ENCODE measurements around the gene HEXD. TPM values are rescaled to one million over a fixed set of nuclear protein-coding genes. Genes with fewer than 3 reads are reported as not detected.
"Not testable (repeated sequence)": the region's sequence is repeated elsewhere in the genome, so short reads cannot be mapped to it uniquely, and the experiment has no call there.

HEXD gene
- total RNA-seq, 2 experiments from 2014 or later: 47.6 to 53.6 TPM

GRCh38 chr17:82449883-82450356 is 31.8 kb downstream of the HEXD start:
- Mint-ChIP-seq H3K4me1 (ENCODE audit: low read depth) (peaks cover 37% of the 10 kb centered on the region), H3K27ac (peak overlapping the region; percentile 99), H3K9me3 (ENCODE audit: insufficient read depth) (no peaks in the 10 kb centered on the region), H3K27me3 (ENCODE audit: low read depth) (no peaks in the 10 kb centered on the region), H3K36me3 (ENCODE audit: low read depth) (peaks cover 48% of the 10 kb centered on the region), H3K4me3 (peak overlapping the region; percentile 93)
- ChIA-PET CTCF (interaction anchor here (0.9 to 1.4 kb wide), 3 partner anchors 8 to 104 kb away, joined by 3 to 4 read pairs (median 3); partner anchors contain the start of gene NARF), POLR2A (interaction anchor here (0.7 to 2.6 kb wide), 12 partner anchors 8 to 208 kb away, joined by 3 to 24 read pairs (median 6); partner anchors contain the start of gene NARF)
- ATAC-seq (peak; percentile 8), DNase-seq (peak; percentile 50)

GRCh38 chr17:82450357-82451106 is 32.4 kb downstream of the HEXD start, which contains the start of gene CYBC1:
TSS of gene CYBC1 (minus strand) at chr17:82450752. CDS start at chr17:82449254, 1,498 bp downstream.
- POLR2A ChIA-PET: interaction anchor here (0.6 to 2.6 kb wide), 8 partner anchors 7 to 193 kb away, joined by 3 to 24 read pairs (median 5); partner anchors contain the start of gene NARF
- ATAC-seq: peak; percentile 82
- Mint-ChIP-seq H3K27ac (peak within 1 kb of the TSS; percentile 99), H3K4me3 (peak within 1 kb of the TSS; percentile 93), H3K27me3 (ENCODE audit: low read depth) (no peaks in the 10 kb centered on the region), H3K9me3 (ENCODE audit: insufficient read depth) (no peaks in the 10 kb centered on the region), H3K36me3 (ENCODE audit: low read depth) (peaks cover 50% of the 10 kb centered on the region), H3K4me1 (ENCODE audit: low read depth) (peaks cover 37% of the 10 kb centered on the region)
- DNase-seq: peak; percentile 96
- CTCF ChIA-PET: no interaction called here

GRCh38 chr17:82452162-82452561 is 34.0 kb downstream of the HEXD start:
- CTCF ChIA-PET: no interaction called here
- H3K27me3 Mint-ChIP-seq (ENCODE audit: low read depth): no peaks in the 10 kb centered on the region
- H3K27ac Mint-ChIP-seq: peak overlapping the region; percentile 99
- H3K9me3 Mint-ChIP-seq (ENCODE audit: insufficient read depth): no peaks in the 10 kb centered on the region
- H3K36me3 Mint-ChIP-seq (ENCODE audit: low read depth): peaks cover 44% of the 10 kb centered on the region
- peak overlapping the region; percentile 34 for H3K4me3 Mint-ChIP-seq
- ATAC-seq (no peak), DNase-seq (no peak)
- POLR2A ChIA-PET: interaction anchor here (1.4 kb wide), 1 partner anchor 154 kb away, joined by 4 read pairs; no protein-coding TSS in a partner anchor
- peaks cover 39% of the 10 kb centered on the region for H3K4me1 Mint-ChIP-seq (ENCODE audit: low read depth)

- peaks cover 41% of the 10 kb centered on the region for H3K36me3 Mint-ChIP-seq (ENCODE audit: low read depth)
- H3K4me3 Mint-ChIP-seq; H3K9me3 Mint-ChIP-seq (ENCODE audit: insufficient read depth); H3K27ac Mint-ChIP-seq; CTCF ChIA-PET; DNase-seq; ATAC-seq; H3K27me3 Mint-ChIP-seq (ENCODE audit: low read depth): not testable (repeated sequence)
- POLR2A ChIA-PET: interaction anchor here (0.8 kb wide), 1 partner anchor 605 kb away, joined by 4 read pairs; no protein-coding TSS in a partner anchor
- H3K4me1 Mint-ChIP-seq (ENCODE audit: low read depth): peaks cover 41% of the 10 kb centered on the region
These were observed 35.0 kb downstream of the HEXD start for GRCh38 chr17:82453151-82453550.

DNA sequence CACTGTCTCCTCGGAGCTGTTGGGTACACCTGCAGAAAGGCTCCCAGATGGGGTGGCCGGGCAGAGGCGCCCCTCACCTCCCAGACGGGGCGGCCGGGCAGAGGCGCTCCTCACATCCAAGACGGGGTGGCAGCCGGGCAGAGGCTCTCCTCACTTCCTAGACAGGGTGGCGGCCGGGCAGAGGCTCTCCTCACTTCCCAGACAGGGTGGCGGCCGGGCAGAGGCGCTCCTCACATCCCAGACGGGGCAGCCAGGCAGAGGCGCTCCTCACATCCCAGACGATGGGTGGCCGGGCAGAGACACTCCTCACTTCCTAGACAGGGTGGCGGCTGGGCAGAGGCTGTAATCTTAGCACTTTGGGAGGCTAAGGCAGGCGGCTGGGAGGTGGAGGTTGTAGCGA is 35.6 kb downstream of the HEXD start:
- CTCF ChIA-PET; ATAC-seq; H3K9me3 Mint-ChIP-seq (ENCODE audit: insufficient read depth); H3K27me3 Mint-ChIP-seq (ENCODE audit: low read depth); H3K4me3 Mint-ChIP-seq; DNase-seq; H3K27ac Mint-ChIP-seq: not testable (repeated sequence)
- H3K36me3 Mint-ChIP-seq (ENCODE audit: low read depth): peaks cover 41% of the 10 kb centered on the region
- POLR2A ChIA-PET: interaction anchor here (0.8 kb wide), 1 partner anchor 605 kb away, joined by 4 read pairs; no protein-coding TSS in a partner anchor
- H3K4me1 Mint-ChIP-seq (ENCODE audit: low read depth): peaks cover 41% of the 10 kb centered on the region

- ATAC-seq: no peak
- Mint-ChIP-seq H3K4me3 (peak overlapping the region; percentile 94), H3K9me3 (ENCODE audit: insufficient read depth) (no peaks in the 10 kb centered on the region), H3K36me3 (ENCODE audit: low read depth) (peaks cover 44% of the 10 kb centered on the region), H3K27me3 (ENCODE audit: low read depth) (no peaks in the 10 kb centered on the region), H3K27ac (peak overlapping the region; percentile 94), H3K4me1 (ENCODE audit: low read depth) (peaks cover 33% of the 10 kb centered on the region)
- DNase-seq: no peak
- ChIA-PET POLR2A (interaction anchor here (0.7 to 2.6 kb wide), 9 partner anchors 8 to 91 kb away, joined by 3 to 24 read pairs (median 4); partner anchors contain the start of gene FOXK2), CTCF (interaction anchor here (0.6 to 1.0 kb wide), 2 partner anchors 8 to 74 kb away, joined by 3 read pairs; no protein-coding TSS in a partner anchor)
These were observed 39.2 kb downstream of the HEXD start for GRCh38 chr17:82457073-82457928.

- ChIA-PET CTCF (interaction anchor here (1.0 kb wide), 1 partner anchor 8 kb away, joined by 3 read pairs; no protein-coding TSS in a partner anchor), POLR2A (interaction anchor here (0.7 to 2.6 kb wide), 9 partner anchors 8 to 91 kb away, joined by 3 to 24 read pairs (median 4); partner anchors contain the start of gene FOXK2)
- Mint-ChIP-seq H3K4me3 (peak overlapping the region; percentile 94), H3K36me3 (ENCODE audit: low read depth) (peaks cover 49% of the 10 kb centered on the region), H3K27me3 (ENCODE audit: low read depth) (no peaks in the 10 kb centered on the region), H3K9me3 (ENCODE audit: insufficient read depth) (no peaks in the 10 kb centered on the region), H3K4me1 (ENCODE audit: low read depth) (peaks cover 33% of the 10 kb centered on the region), H3K27ac (peak overlapping the region; percentile 94)
- DNase-seq (no peak), ATAC-seq (no peak)
These were observed 39.7 kb downstream of the HEXD start for GRCh38 chr17:82457929-82458178.

GRCh38 chr17:82458179-82458884 is 40.2 kb downstream of the HEXD start, which contains the start of gene NARF:
TSS of gene NARF (plus strand) at chr17:82458741. CDS start at chr17:82458804, 63 bp downstream.
- ChIA-PET CTCF (interaction anchor here (1.0 kb wide), 1 partner anchor 9 kb away, joined by 3 read pairs; no protein-coding TSS in a partner anchor), POLR2A (interaction anchor here (0.7 to 2.6 kb wide), 10 partner anchors 9 to 69 kb away, joined by 3 to 24 read pairs (median 4); partner anchors contain the start of gene FOXK2)
- Mint-ChIP-seq H3K4me1 (ENCODE audit: low read depth) (peaks cover 31% of the 10 kb centered on the region), H3K9me3 (ENCODE audit: insufficient read depth) (no peaks in the 10 kb centered on the region), H3K27ac (peak within 1 kb of the TSS; percentile 94), H3K27me3 (ENCODE audit: low read depth) (no peaks in the 10 kb centered on the region), H3K36me3 (ENCODE audit: low read depth) (peaks cover 50% of the 10 kb centered on the region), H3K4me3 (peak within 1 kb of the TSS; percentile 94)
- ATAC-seq: peak; percentile 98
- DNase-seq: peak; percentile 98

DNA sequence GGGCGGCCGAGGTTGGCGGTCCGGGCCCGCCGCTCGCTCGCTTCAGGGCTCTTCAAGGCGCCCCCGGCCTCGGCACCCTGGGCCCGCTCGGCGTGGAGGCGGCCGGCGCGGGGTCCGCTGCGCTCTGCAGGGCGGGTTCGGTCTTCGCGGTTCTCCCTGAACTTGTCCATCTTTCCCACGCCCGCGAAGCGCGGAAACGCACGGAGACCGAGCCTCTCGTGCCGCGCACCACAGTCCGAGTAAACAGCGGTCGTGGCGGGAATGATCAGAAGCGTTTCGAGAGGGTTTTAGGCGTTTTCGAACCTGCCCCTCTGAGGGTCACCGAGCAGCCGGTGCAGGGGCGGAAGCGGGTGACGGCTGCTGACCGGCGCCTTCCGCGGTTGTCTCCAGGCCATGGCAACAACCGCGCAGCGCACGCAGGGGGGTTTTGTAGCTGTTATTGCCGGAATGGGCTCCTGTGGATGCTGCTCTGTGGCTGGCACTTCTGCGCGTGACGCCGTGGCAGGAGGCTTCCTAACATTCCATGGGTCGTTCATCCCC is 40.8 kb downstream of the HEXD start:
- ATAC-seq (no peak), DNase-seq (peak; percentile 55)
- ChIA-PET CTCF (interaction anchor here (1.0 kb wide), 1 partner anchor 92 kb away, joined by 3 read pairs; no protein-coding TSS in a partner anchor), POLR2A (interaction anchor here (1.4 to 2.6 kb wide), 3 partner anchors 10 to 61 kb away, joined by 5 to 12 read pairs (median 7); partner anchors contain the start of gene FOXK2)
- peak overlapping the region; percentile 89 for H3K27ac Mint-ChIP-seq
- no peaks in the 10 kb centered on the region for H3K9me3 Mint-ChIP-seq (ENCODE audit: insufficient read depth)
- no peaks in the 10 kb centered on the region for H3K27me3 Mint-ChIP-seq (ENCODE audit: low read depth)
- H3K36me3 Mint-ChIP-seq (ENCODE audit: low read depth): peaks cover 55% of the 10 kb centered on the region
- peak overlapping the region; percentile 94 for H3K4me3 Mint-ChIP-seq
- H3K4me1 Mint-ChIP-seq (ENCODE audit: low read depth): peaks cover 35% of the 10 kb centered on the region

GRCh38 chr17:82459936-82460335 is 41.8 kb downstream of the HEXD start:
- ChIA-PET CTCF (interaction anchor here (1.0 kb wide), 1 partner anchor 91 kb away, joined by 3 read pairs; no protein-coding TSS in a partner anchor), POLR2A (interaction anchor here (0.7 to 2.1 kb wide), 3 partner anchors 11 to 216 kb away, joined by 4 to 12 read pairs (median 4); no protein-coding TSS in a partner anchor)
- Mint-ChIP-seq H3K4me1 (ENCODE audit: low read depth) (peaks cover 41% of the 10 kb centered on the region), H3K36me3 (ENCODE audit: low read depth) (peaks cover 60% of the 10 kb centered on the region), H3K4me3 (peak overlapping the region; percentile 94)
- not testable (repeated sequence) for H3K9me3 Mint-ChIP-seq (ENCODE audit: insufficient read depth); H3K27me3 Mint-ChIP-seq (ENCODE audit: low read depth); H3K27ac Mint-ChIP-seq; DNase-seq; ATAC-seq

All from activated CD8-positive, alpha-beta T cell treated with anti-CD3 and anti-CD28 coated beads, Interleukin-2, amount 10 ng/mL, durations not matched to agents 7 days and 5 days (primary cell).